Activated CD8-positive, alpha-beta memory T cell treated with anti-CD3 and anti-CD28 coated beads for 36 hours (primary cell): Measurements from ENCODE around the gene MARCHF3. TPM values are rescaled to one million over a fixed set of nuclear protein-coding genes. Genes with fewer than 3 reads are reported as not detected.

Experiments
- CTCF ChIA-PET: fragments of 350-600 bp; sonication (Branson Sonifier 250); formaldehyde crosslinking; loops from one replicate; lab custom pipeline; 2021; ENCODE audit warnings: antibody characterized with exemption; lab: Charles Lee
- POLR2A ChIA-PET: fragments of 350-600 bp; sonication (Branson Sonifier 250); formaldehyde crosslinking; loops from one replicate; lab custom pipeline; 2021; ENCODE audit warnings: antibody characterized with exemption; lab: Charles Lee
- total RNA-seq, 2 experiments: library from RNA; stranded (reverse); gene quantifications; one replicate each; pipeline ENCODE4 v1.2.3, GENCODE V29; 2021

The MARCHF3 gene
- total RNA-seq, 2 experiments from 2014 or later, result 2.1 to 2.6 TPM

DNA sequence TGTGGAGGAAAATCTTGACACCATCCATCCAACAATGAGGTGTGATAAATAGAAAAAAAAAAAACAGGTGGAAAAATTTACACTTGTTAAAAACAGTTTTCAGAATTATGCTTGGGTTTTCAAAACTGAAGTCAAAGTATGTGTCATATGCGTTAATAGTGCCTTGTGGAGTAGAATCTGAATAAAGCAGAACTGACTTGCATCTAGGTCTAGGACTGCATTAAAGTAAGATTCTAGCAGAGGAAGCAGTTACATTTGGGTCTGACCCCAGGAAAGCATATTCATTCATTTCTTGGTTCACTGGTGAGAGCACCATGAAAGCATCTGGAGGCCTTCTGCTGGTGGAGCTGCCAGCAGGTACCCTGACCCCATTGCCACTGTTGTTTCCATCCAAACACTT is 89.0 kb downstream of the MARCHF3 start:
- ChIA-PET POLR2A (no interaction called here), CTCF (interaction anchor here (1.1 kb wide), 1 partner anchor 69 kb away, joined by 3 read pairs; no protein-coding TSS in a partner anchor)

DNA sequence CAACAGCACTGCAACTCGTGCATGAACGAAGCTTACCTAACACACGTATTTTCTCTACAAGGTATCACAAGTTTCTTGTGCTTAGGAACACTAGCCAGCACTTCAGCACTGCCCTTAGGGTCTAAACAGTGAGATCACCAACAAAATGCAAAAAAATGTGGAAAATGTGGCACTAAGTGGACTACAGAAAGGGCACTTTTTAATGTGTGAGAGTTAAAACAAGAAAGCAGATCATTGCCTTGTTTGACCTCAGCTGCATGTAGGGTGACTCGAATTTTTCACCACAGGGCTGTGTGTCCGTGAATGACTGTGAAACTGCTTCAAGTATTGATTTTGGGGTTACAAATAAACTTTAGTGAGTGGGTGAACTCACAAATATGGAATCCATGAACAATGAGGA is 90.5 kb downstream of the MARCHF3 start:
- ChIA-PET POLR2A (no interaction called here), CTCF (no interaction called here)

DNA sequence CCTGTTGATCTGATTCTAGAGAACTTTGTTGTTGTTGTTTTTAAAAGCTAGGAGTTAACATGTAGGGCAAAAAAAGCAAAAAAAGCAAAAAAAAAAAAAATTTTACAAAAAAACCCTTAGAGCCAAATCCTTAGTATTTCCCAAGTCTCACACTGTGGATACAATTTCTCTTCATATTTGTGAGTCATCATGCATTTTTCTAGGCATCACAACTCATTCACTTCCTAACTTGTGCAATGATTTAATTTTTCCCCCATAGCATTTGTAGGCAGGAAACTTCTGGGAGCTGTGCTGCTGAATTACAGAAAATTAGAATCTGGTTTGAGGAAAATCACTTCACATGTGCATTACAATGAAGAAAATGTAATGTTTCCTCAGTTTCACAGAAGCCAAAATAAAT is 91.9 kb downstream of the MARCHF3 start:
- ChIA-PET CTCF (interaction anchor here (0.7 kb wide), 1 partner anchor 391 kb away, joined by 3 read pairs; no protein-coding TSS in a partner anchor), POLR2A (no interaction called here)

DNA sequence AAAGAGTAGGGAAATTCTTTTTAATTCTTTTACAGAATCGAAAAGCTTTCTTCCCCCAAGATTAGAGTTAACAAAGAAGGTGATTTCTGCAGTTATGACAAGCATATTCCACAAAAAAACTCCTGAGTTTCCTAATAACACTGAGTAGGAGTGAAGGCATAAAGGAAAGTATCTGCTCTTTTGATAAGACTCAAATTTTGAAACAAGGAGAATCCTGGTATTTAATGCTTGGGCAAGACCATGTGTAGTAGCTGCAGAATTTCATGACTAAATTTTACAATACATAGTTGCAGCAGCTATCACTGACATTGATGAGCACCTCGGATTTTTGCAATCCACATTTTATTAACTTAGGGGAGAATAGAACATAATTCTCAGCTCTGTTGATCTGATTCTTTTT is 92.6 kb downstream of the MARCHF3 start:
- ChIA-PET CTCF (interaction anchor here (0.7 kb wide), 1 partner anchor 390 kb away, joined by 3 read pairs; no protein-coding TSS in a partner anchor), POLR2A (no interaction called here)

DNA sequence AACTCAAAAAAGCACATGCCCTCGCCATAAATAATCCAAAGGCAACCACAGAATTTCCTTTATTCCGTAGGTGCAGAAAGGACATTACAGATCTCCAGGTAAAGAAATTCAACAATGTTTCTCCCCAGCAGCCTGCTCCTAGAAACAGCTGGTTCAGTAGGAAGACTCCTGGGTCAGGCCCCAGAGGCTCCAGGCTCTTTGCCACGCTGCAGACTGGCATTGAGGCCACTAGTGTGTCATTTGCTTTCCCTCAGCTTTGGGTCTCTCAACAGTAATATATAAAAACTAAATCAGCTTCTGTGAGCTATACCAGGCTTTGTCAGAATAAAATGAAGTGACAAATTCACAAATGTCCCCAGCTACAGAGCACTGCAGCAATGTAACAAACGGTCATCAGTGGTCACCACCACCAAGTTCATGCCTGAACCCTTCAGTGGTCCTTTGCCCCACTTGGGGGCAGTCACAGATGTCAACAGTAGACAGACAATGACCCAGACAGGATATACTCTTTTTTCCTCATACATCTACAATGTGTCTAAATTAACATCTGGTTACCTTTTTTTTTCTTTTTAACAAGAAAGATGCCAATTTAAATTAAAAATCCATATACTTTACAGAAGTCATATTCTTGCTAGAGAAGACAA is 93.5 kb downstream of the MARCHF3 start:
- ChIA-PET POLR2A (no interaction called here), CTCF (no interaction called here)

DNA sequence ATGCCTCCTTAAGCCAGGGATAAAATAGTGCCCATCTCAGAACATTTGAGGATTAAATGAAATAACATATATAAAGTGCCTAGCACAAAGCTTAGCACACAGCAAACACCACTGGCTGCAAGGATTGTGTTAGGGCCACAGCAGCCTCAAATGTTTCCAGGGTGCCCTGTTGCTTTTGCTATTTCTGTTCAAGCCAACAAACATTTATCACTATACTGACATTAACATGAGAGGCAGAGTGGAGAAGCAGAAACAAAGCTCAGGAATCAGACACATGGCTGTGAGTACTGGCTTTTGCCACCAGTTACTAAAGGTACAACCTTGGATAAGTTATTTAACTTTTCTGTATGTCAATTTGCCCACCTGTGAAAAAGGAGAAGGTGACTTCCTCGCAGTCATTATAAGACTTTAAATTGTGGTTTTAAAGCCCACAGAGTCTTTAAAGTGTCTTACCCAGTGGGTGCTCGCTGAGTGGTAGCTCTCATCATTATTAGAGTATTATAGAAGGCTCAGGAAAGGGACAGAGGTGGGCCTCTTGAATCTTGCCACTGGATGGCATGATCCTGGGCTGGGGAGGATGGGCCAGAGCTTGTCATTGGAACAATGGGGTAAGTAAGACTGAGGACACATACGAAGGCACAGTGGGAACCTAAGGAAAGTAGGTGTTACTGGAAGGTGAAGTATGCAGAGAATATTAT is 98.2 kb downstream of the MARCHF3 start:
- ChIA-PET CTCF (interaction anchor here (0.5 kb wide), 1 partner anchor 210 kb away, joined by 4 read pairs; no protein-coding TSS in a partner anchor), POLR2A (no interaction called here)

DNA sequence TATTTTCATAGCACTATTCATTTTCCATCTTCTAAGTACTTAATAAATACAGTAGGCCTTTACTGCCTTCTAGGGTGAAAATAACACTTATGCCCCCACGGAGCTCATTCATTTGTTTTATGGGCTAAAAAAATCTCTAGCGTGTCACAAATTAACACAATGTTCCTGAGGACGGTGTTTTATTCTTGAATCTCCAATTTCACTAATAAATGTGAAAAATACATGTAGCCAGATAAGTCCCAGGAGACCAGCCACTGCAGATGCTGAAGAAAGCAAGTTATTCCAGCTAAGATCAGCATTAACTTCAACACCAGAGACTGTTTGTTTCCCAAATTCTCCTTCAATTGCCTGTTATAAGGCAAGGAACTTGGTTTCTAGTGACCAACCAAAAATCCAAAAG is 102.3 kb downstream of the MARCHF3 start:
- ChIA-PET POLR2A (no interaction called here), CTCF (no interaction called here)

DNA sequence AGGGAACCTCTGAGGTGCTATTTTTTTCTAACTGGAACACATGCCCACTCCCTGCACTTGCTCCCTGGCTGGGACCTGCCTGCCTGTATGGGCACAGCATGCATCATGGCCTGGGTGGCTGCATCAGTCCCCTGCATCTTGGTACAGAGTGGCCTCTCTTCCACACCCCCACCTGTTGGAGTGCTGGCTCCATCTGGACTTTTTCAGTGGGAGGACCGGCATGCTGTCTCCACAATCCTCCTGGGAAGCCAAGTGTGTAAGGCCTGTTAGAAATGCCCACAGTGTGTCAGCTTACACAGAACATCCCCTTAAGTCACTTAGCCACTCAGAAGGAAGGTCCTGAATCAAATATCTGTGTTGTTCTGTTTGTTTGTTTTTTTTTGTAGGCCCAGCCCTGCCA is 102.9 kb downstream of the MARCHF3 start:
- POLR2A ChIA-PET, result no interaction called here
- CTCF ChIA-PET, result no interaction called here

DNA sequence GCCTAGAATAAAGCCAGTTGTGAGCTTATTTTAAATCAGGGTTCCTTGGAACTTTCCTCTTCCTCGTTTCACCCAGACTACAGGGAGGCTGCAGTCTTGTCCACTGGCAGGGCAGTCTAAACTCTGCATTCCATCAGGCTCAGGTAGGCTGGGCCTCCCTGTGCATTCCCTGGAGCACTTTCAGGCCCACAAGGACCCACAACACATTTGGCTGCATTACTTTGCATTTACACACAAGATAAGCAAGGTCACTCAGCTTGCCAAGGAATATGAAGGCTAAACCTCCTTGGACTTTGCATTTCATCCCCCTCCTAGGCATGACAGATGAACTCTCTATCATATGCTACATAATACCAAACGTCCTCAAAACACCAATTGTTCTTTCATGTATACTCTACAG is 104.2 kb downstream of the MARCHF3 start:
- ChIA-PET POLR2A (no interaction called here), CTCF (no interaction called here)

DNA sequence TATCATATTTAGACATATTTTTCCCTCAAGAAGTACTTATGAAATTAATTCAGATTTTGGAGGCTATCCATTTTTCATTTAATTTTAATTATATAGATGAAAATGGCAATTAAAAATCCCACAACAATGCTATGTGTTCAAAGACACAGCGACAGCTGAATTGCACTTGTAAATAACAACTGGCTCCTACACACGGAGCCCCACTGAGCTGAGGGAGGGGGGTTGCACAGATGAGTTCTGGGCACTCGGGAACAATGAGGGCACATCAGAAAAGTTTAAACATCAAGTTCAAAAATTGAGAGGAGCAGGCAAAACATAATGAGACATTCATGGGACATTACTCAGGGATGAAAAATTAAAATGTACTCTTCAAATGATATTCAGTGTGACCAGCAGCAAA is 104.9 kb downstream of the MARCHF3 start:
- POLR2A ChIA-PET, result no interaction called here
- CTCF ChIA-PET, result no interaction called here

DNA sequence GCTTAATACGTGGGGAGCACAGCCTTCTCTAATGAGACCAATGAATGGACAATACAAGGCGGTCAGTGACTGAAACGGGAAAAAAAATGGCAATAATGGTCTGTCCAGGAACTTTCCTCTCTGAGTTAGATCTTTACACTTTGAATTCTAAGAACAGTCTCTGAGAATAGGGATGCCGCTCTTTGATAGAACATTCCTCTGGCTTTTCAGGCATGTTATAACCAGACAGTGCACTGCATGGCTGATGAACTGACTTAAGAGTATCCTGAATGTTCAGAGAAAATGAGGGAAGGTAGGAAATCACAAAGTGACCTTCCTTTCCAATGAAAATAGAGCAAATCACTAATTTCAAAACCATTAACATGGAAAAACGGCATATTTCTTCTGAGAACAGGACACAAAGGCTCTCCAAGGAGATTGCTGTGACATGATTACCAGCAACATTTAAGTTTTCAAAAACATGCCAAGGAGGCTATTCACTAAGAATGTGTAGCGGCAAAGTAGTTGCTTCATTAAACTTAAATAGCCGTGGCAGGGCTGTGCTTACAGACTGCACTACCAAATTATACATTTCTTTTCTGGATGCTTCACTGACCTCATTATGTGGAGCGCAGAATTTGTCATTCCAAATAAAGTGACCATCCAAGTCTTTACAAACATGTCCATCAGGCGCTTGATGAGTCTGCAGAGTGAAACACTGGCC is 105.9 kb downstream of the MARCHF3 start:
- ChIA-PET POLR2A (no interaction called here), CTCF (no interaction called here)

DNA sequence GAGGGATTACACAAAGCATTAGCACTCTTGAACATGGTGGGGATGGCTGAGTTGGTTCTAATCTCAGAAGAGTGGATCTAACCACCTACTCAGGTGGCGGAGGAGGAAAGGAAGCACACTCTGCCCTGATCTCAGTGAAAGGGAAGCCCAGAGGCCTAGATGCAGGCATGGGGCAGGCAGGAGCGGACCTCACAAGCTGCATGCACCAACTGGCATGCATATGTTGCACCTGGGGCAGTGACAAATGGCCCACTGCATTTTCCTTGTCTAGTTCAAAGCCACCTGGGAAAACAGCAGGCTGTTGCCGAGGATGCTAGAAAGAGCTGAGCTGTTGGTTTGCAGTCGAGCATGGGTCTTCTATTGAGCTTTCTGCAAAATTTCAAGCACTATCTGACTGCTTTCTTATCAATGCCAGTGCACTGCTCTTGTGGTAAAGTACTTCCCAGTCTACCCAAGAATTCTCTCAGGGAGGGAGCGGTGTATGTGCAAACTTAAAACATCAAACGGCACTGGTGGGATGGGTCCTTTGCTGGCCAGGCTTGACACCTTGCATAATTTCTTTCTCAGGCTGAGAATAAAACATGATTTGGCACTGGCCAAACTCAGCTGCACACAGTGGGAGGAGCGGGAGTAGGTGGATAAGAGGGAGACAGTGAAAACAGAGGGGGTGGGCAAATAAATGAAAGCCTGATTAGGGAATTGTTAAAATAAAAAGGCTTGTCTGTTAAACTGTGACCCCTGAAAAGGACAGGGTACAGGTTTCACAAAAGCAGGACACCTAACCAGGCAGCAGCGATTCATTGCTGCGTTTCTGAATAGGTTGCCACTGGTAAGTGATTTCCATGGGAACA is 108.9 kb downstream of the MARCHF3 start:
- POLR2A ChIA-PET, result no interaction called here
- CTCF ChIA-PET, result no interaction called here

DNA sequence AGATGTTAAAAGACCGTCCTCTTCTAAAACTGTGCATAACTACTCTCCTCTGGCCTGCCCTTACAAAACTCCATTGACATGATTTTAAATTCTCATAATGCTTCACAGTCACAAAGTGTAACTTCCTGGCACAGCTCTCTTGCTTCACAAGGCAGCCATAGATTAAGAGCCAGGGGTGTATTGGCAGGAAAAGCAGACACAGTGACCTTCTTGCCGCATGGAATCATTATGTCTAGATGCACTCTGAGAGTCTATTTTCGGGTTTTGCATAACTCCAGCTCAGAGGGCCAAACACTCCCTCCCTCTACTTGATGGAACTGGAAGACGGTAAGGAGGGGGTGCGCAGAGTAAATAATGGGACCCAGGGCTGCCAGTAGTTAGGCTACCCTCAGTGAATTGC is 110.1 kb downstream of the MARCHF3 start:
- ChIA-PET CTCF (no interaction called here), POLR2A (no interaction called here)

DNA sequence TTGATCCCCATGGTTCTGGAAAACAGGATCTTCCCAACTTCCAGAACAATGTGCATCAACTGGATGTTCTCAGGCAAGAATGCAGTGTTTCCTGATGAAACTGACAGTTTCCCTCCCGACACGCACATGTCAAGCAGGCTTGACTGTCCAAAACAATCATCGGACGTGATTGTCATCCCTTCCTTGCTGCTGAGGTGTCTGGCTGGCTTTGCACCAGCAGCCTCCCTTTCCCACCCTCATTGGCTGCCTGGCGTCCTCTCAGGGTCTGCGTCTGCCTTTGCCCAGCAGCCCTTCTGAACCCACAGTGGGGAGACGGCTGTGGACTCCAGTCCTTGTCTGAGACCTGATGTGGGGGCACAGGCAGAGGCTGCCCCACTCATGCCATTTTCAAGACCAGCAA is 110.8 kb downstream of the MARCHF3 start:
- CTCF ChIA-PET, result no interaction called here
- POLR2A ChIA-PET, result no interaction called here

DNA sequence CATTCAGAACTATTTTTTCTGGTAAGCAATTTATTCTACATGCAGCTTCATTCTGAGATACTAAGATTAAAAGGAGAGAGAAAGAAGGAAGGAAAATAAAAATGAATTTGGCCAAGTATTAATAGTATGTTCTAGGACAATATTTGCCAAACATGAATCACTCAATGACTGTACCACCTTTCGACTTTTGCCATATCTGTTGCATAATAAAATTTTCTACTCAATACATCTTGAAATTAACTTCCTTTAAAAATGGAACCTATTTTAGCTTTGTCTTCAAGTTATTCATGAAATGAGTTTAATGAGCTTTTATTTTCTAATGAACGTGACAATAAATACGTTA is 111.8 kb downstream of the MARCHF3 start:
- ChIA-PET POLR2A (interaction anchor here (0.6 kb wide), 1 partner anchor 62 kb away, joined by 4 read pairs; no protein-coding TSS in a partner anchor), CTCF (no interaction called here)

DNA sequence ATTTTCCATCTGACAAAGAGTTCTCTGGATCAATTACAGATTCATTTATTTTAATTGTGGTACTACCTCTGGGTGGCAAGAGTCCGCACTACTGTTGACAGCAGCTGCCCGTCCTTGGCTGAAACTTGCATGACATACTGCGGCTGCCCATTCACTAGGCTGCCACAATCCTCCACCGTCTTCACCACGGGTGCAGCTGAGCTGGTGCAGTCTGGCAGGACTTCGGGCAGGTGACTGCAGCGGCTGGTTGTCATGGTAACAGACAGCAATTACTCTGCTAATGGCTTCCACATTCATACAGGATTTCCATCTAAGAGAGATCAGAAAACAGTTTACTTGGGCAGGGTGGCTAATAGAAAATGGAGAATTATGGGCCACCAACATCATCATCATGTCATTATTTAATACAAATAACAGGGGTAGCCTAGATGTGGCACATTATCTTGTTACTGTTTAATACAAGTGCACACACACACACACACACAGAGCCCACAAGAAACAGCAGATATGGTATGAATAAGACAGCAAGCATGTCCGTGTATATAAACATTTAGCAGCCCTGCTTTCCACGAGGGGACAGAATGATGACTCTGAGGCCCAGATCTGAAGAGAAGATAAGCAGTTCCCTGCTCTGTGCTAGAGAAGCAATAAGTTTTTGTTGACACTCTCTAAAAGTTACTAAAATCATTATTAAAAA is 112.3 kb downstream of the MARCHF3 start:
- ChIA-PET POLR2A (no interaction called here), CTCF (no interaction called here)

DNA sequence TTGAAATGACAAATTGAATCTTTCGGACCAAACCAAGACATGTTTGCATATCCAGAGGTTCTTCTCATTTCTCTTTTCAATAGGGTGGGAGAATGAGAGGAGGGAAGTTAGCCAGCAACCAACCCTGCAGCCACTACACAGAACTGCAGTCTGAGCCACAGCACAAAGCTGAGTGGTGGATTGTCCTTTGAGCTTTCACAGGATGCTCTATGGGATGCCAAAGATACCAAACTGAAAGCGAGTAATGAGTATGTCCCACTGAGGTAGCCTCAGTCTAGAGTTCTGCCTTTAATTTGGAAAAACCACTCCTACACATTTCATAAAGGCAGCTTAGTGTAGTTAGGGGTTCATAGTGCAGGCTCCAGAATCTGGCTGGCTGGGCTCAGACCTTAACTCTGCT is 114.9 kb downstream of the MARCHF3 start:
- ChIA-PET CTCF (no interaction called here), POLR2A (no interaction called here)

DNA sequence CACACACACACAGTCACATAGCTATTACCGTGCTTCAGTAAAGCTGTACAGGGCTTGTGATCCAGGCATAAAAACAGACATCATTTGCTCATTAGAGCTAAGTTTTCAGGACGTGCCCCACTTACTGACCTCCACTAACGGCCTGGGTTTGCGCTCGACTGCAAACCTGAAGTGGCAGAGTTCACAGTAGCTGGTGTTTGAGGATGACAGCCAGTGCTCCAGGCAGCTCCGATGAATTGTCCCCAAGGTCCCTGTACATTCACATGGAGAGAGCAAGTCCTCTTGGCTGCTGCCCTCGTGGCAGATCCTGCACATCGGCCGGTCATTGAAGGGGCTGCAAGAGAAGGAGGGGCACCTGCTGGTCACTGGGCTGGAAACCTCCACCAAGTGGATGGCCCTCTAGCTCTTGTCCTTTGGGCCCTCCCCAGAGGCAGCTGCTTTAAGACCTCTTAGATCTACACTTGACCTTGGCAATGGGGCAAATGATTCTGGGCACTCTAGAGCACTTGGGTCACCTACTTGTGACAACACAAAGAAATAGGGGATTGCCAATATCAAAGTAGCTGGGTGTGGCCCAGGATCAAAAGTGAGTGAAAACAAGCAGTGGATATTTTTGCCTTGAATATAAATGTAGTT is 115.4 kb downstream of the MARCHF3 start:
- ChIA-PET CTCF (no interaction called here), POLR2A (no interaction called here)
